22Rv1 (cell line): ENCODE measurements around the gene SAMD3.

Experiments used
- ZFX ChIP-seq: fragments of 450-650 bp; IDR thresholded peaks from 2 replicates; pipeline ENCODE4 v1.6.1; 2017; ENCODE audit warnings: antibody characterized with exemption, borderline replicate concordance
- TF ChIP-seq, protein P1 (sequence below): fragments of 450-650 bp; IDR thresholded peaks from 2 replicates; pipeline ENCODE4 v1.5.1; 2017; ENCODE audit warnings: mild to moderate bottlenecking

GRCh38 chr6:130245267-130245666 is 22.5 kb upstream of the SAMD3 start:
- TF ChIP-seq, protein P1, sequence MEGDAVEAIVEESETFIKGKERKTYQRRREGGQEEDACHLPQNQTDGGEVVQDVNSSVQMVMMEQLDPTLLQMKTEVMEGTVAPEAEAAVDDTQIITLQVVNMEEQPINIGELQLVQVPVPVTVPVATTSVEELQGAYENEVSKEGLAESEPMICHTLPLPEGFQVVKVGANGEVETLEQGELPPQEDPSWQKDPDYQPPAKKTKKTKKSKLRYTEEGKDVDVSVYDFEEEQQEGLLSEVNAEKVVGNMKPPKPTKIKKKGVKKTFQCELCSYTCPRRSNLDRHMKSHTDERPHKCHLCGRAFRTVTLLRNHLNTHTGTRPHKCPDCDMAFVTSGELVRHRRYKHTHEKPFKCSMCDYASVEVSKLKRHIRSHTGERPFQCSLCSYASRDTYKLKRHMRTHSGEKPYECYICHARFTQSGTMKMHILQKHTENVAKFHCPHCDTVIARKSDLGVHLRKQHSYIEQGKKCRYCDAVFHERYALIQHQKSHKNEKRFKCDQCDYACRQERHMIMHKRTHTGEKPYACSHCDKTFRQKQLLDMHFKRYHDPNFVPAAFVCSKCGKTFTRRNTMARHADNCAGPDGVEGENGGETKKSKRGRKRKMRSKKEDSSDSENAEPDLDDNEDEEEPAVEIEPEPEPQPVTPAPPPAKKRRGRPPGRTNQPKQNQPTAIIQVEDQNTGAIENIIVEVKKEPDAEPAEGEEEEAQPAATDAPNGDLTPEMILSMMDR = no peak
- TF ChIP-seq ZFX = no peak
